Mononuclear cell (primary cell): ENCODE measurements around the gene GSE1. TPM values are rescaled to one million over a fixed set of nuclear protein-coding genes. Genes with fewer than 3 reads are reported as not detected.
A peak's percentile ranks its signal among the peaks of the same experiment; 100 is the strongest.

Source experiments
- H3K27me3 ChIP-seq: 2 replicates; pipeline ENCODE4 v1.6.0; 2011; ENCODE audit warnings: low read length, control low read depth; ENCODE audit not compliant: insufficient read depth
- H3K4me1 ChIP-seq: 2 replicates; pipeline ENCODE4 v1.5.1; 2011; ENCODE audit warnings: mild to moderate bottlenecking, low read length, control low read depth; ENCODE audit not compliant: insufficient read depth
- H3K4me3 ChIP-seq: 2 replicates; pipeline ENCODE4 v1.5.1; 2011; ENCODE audit warnings: mild to moderate bottlenecking, low read length, moderate library complexity
- H3K9me3 ChIP-seq: 2 replicates; pipeline ENCODE4 v1.5.1; 2011; ENCODE audit warnings: low read depth, mild to moderate bottlenecking, control low read depth, low read length
- total RNA-seq: library from RNA; depleted of rRNA; stranded (reverse); fragments of >200 nt; gene quantifications from one replicate; pipeline ENCODE4 v1.2.3, GENCODE V29; 2012

Gene GSE1
- total RNA-seq: 34.3 TPM

GRCh38 chr16:85612801-85613603 is at the start of gene GSE1:
GSE1 (plus strand) TSS chr16:85613322; CDS start chr16:85613392, 70 bp downstream.
- Histone ChIP-seq H3K27me3 (no peaks in the 10 kb centered on the region), H3K4me3 (peak within 1 kb of the TSS; percentile 41), H3K4me1 (peaks cover 67% of the 10 kb centered on the region), H3K9me3 (no peaks in the 10 kb centered on the region)

GRCh38 chr16:85563515-85564276 is 49.4 kb upstream of the GSE1 start:
- Histone ChIP-seq H3K4me1 (peaks cover 60% of the 10 kb centered on the region), H3K9me3 (no peaks in the 10 kb centered on the region), H3K4me3 (no peak overlapping the region), H3K27me3 (no peaks in the 10 kb centered on the region)

- H3K27me3 ChIP-seq: no peaks in the 10 kb centered on the region
- no peak overlapping the region for H3K4me3 ChIP-seq
- no peaks in the 10 kb centered on the region for H3K9me3 ChIP-seq
- peaks cover 60% of the 10 kb centered on the region for H3K4me1 ChIP-seq
Measured at GRCh38 chr16:85564277-85565051, 48.7 kb upstream of the GSE1 start.

- Histone ChIP-seq H3K27me3 (no peaks in the 10 kb centered on the region), H3K4me1 (peaks cover 66% of the 10 kb centered on the region), H3K9me3 (no peaks in the 10 kb centered on the region), H3K4me3 (no peak overlapping the region)
Measured at GRCh38 chr16:85565340-85565739, 47.8 kb upstream of the GSE1 start.

GRCh38 chr16:85565801-85566526 is 47.2 kb upstream of the GSE1 start:
- peaks cover 72% of the 10 kb centered on the region for H3K4me1 ChIP-seq

GRCh38 chr16:85566561-85567100 is 46.5 kb upstream of the GSE1 start:
- Histone ChIP-seq H3K4me3 (no peak overlapping the region), H3K4me1 (peaks cover 79% of the 10 kb centered on the region), H3K9me3 (no peaks in the 10 kb centered on the region), H3K27me3 (no peaks in the 10 kb centered on the region)

More at GRCh38 chr16:85565801-85566526, 47.2 kb upstream of the GSE1 start:
- Histone ChIP-seq H3K4me3 (no peak overlapping the region), H3K9me3 (no peaks in the 10 kb centered on the region), H3K27me3 (no peaks in the 10 kb centered on the region)

- H3K4me3 ChIP-seq: no peak overlapping the region
- H3K4me1 ChIP-seq: peaks cover 85% of the 10 kb centered on the region
- no peaks in the 10 kb centered on the region for H3K27me3 ChIP-seq
- H3K9me3 ChIP-seq: no peaks in the 10 kb centered on the region
Measured at GRCh38 chr16:85567101-85567866, 45.8 kb upstream of the GSE1 start.

- Histone ChIP-seq H3K4me3 (no peak overlapping the region), H3K9me3 (no peaks in the 10 kb centered on the region), H3K27me3 (no peaks in the 10 kb centered on the region), H3K4me1 (peaks cover 85% of the 10 kb centered on the region)
Measured at GRCh38 chr16:85567935-85568334, 45.2 kb upstream of the GSE1 start.

GRCh38 chr16:85568519-85568918 is 44.6 kb upstream of the GSE1 start:
- Histone ChIP-seq H3K4me1 (peaks cover 85% of the 10 kb centered on the region), H3K27me3 (no peaks in the 10 kb centered on the region)

GRCh38 chr16:85569039-85569614 is 44.0 kb upstream of the GSE1 start:
- Histone ChIP-seq H3K4me3 (no peak overlapping the region), H3K27me3 (no peaks in the 10 kb centered on the region), H3K4me1 (peaks cover 85% of the 10 kb centered on the region), H3K9me3 (no peaks in the 10 kb centered on the region)

More at GRCh38 chr16:85568519-85568918, 44.6 kb upstream of the GSE1 start:
- no peaks in the 10 kb centered on the region for H3K9me3 ChIP-seq
- no peak overlapping the region for H3K4me3 ChIP-seq

- Histone ChIP-seq H3K9me3 (no peaks in the 10 kb centered on the region), H3K4me1 (peaks cover 88% of the 10 kb centered on the region), H3K27me3 (no peaks in the 10 kb centered on the region), H3K4me3 (no peak overlapping the region)
Measured at GRCh38 chr16:85569615-85570212, 43.4 kb upstream of the GSE1 start.

- H3K27me3 ChIP-seq: no peaks in the 10 kb centered on the region
- H3K9me3 ChIP-seq: no peaks in the 10 kb centered on the region
- H3K4me1 ChIP-seq: peaks cover 89% of the 10 kb centered on the region
- H3K4me3 ChIP-seq: no peak overlapping the region
Measured at GRCh38 chr16:85570213-85570734, 42.8 kb upstream of the GSE1 start.
